Measurements from ENCODE around the gene COA3.

DNA sequence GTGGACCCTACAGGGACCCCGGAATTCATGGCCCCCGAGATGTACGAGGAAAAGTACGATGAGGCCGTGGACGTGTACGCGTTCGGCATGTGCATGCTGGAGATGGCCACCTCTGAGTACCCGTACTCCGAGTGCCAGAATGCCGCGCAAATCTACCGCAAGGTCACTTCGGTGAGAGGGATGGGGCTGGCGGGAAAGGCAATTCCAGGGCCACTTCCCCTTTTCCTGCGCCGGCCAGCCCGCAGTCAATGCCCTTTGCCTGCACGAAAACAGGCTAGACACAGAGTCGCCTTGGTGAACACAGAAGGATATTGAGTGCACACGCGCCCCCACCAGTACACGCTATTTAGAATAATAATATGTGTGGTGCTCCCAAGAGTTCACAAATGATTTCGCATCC lies 14.1 kb downstream of the COA3 start:
- TF ChIP-seq, protein P1, sequence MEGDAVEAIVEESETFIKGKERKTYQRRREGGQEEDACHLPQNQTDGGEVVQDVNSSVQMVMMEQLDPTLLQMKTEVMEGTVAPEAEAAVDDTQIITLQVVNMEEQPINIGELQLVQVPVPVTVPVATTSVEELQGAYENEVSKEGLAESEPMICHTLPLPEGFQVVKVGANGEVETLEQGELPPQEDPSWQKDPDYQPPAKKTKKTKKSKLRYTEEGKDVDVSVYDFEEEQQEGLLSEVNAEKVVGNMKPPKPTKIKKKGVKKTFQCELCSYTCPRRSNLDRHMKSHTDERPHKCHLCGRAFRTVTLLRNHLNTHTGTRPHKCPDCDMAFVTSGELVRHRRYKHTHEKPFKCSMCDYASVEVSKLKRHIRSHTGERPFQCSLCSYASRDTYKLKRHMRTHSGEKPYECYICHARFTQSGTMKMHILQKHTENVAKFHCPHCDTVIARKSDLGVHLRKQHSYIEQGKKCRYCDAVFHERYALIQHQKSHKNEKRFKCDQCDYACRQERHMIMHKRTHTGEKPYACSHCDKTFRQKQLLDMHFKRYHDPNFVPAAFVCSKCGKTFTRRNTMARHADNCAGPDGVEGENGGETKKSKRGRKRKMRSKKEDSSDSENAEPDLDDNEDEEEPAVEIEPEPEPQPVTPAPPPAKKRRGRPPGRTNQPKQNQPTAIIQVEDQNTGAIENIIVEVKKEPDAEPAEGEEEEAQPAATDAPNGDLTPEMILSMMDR (IDR thresholded peaks at IDR 0.05), result no peak
- TF ChIP-seq POLR2AphosphoS5 (IDR thresholded peaks at IDR 0.05) (no peak), POLR2A (IDR thresholded peaks at IDR 0.05) (no peak), EP300 (IDR thresholded peaks at IDR 0.05) (no peak)

All from suprapubic skin (tissue), 4 donors.